Loucy (cell line): Measurements from ENCODE around the gene EPHA7.
A peak's percentile ranks its signal among the peaks of the same experiment; 100 is the strongest.

ENCODE experiments used
- H2AFZ ChIP-seq: fragments of 200-600 bp; sonication (generic); 2 replicates; pipeline ENCODE4 v1.6.0; 2016; ENCODE audit warnings: antibody characterized with exemption, mild to moderate bottlenecking, low read length, moderate library complexity
- H3F3A ChIP-seq: fragments of 200-600 bp; 2 replicates; pipeline ENCODE4 v1.6.0; 2016; ENCODE audit warnings: antibody characterized with exemption, low read depth, mild to moderate bottlenecking
- H3K27me3 ChIP-seq: fragments of 200-600 bp; sonication (generic); 2 replicates; pipeline ENCODE4 v1.6.1; 2014; ENCODE audit warnings: low read length, mild to moderate bottlenecking; ENCODE audit not compliant: insufficient read depth, poor library complexity, severe bottlenecking
- H3K36me3 ChIP-seq: fragments of 200-600 bp; sonication (generic); 2 replicates; pipeline ENCODE4 v1.6.1; 2016; ENCODE audit warnings: low read length; ENCODE audit not compliant: insufficient read depth
- H3K4me1 ChIP-seq: fragments of 200-600 bp; sonication (generic); 2 replicates; pipeline ENCODE4 v1.5.1; 2014; ENCODE audit warnings: low read length, mild to moderate bottlenecking; ENCODE audit not compliant: insufficient read depth, poor library complexity, severe bottlenecking
- H3K4me2 ChIP-seq: fragments of 200-600 bp; sonication (generic); 2 replicates; pipeline ENCODE4 v1.6.0; 2014; ENCODE audit warnings: antibody characterized with exemption, low read length, low read depth, mild to moderate bottlenecking; ENCODE audit not compliant: poor library complexity, severe bottlenecking
- H3K4me3 ChIP-seq: fragments of 200-600 bp; sonication (generic); 2 replicates; pipeline ENCODE4 v1.5.1; 2014; ENCODE audit warnings: low read length, mild to moderate bottlenecking, mixed read lengths; ENCODE audit not compliant: poor library complexity, severe bottlenecking
- H3K79me2 ChIP-seq: fragments of 200-600 bp; sonication (generic); 2 replicates; pipeline ENCODE4 v1.6.1; 2014; ENCODE audit warnings: low read length; ENCODE audit not compliant: insufficient read depth
- H3K9ac ChIP-seq: fragments of 200-600 bp; sonication (generic); 2 replicates; pipeline ENCODE4 v1.6.0; 2014; ENCODE audit warnings: mild to moderate bottlenecking, low read depth, low read length, moderate library complexity; ENCODE audit not compliant: poor library complexity, severe bottlenecking
- H3K9me2 ChIP-seq: fragments of 200-600 bp; sonication (generic); replicated peaks from 2 replicates; pipeline ENCODE4 v1.6.1; 2016; ENCODE audit warnings: low read depth, low read length, mixed read lengths
- H3K9me3 ChIP-seq: fragments of 200-600 bp; sonication (generic); 2 replicates; pipeline ENCODE4 v1.6.1; 2014; ENCODE audit warnings: mild to moderate bottlenecking, antibody characterized with exemption, low read length, low read depth; ENCODE audit not compliant: insufficient read depth
- H4K20me1 ChIP-seq: fragments of 200-600 bp; sonication (generic); 2 replicates; pipeline ENCODE4 v1.6.0; 2014; ENCODE audit warnings: antibody characterized with exemption, low read length, mild to moderate bottlenecking; ENCODE audit not compliant: insufficient read depth, poor library complexity, severe bottlenecking
- EZH2phosphoT487 ChIP-seq: fragments of 200-600 bp; IDR thresholded peaks from 2 replicates; pipeline ENCODE4 v1.6.1; 2018; ENCODE audit warnings: antibody characterized with exemption, mild to moderate bottlenecking, moderate library complexity, borderline replicate concordance
- TF ChIP-seq, protein P1 (sequence below): fragments of 200-600 bp; sonication (generic); conservative IDR thresholded peaks from 2 replicates; pipeline ENCODE4 v1.5.1; 2014; ENCODE audit warnings: mild to moderate bottlenecking, antibody characterized with exemption, low read length

EPHA7 gene

DNA sequence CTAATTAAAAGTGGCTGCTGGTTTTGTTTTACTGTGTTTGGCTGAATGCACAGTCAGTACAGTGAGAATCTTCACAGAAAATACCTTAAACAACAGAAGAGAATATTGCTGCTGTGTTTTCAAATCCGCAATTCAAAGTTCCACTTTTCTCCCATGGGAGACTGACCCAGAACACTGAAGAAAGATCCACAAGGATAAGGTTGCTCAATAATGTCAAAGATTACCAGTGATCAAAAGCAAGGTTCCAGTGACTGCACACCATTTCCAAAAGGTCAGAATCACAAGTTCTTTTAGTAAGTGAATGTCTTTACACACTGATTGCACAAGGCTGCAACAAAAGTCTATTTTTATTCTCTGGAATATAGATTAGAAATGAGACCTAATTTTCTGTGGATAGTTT, 82.3 kb downstream of the EPHA7 start:
- Histone ChIP-seq H3K79me2 (no peaks in the 10 kb centered on the region), H3K9me2 (no peaks in the 10 kb centered on the region), H3K27me3 (no peaks in the 10 kb centered on the region), H3K4me2 (peak overlapping the region; percentile 10), H3F3A (no peaks in the 10 kb centered on the region), H2AFZ (peak overlapping the region; percentile 35; the same call in 1 of the 2 replicates), H3K4me3 (no peak overlapping the region), H3K9ac (no peak overlapping the region), H3K9me3 (no peaks in the 10 kb centered on the region), H3K4me1 (peaks cover 4% of the 10 kb centered on the region), H3K36me3 (no peaks in the 10 kb centered on the region), H4K20me1 (no peaks in the 10 kb centered on the region)
- TF ChIP-seq, protein P1, sequence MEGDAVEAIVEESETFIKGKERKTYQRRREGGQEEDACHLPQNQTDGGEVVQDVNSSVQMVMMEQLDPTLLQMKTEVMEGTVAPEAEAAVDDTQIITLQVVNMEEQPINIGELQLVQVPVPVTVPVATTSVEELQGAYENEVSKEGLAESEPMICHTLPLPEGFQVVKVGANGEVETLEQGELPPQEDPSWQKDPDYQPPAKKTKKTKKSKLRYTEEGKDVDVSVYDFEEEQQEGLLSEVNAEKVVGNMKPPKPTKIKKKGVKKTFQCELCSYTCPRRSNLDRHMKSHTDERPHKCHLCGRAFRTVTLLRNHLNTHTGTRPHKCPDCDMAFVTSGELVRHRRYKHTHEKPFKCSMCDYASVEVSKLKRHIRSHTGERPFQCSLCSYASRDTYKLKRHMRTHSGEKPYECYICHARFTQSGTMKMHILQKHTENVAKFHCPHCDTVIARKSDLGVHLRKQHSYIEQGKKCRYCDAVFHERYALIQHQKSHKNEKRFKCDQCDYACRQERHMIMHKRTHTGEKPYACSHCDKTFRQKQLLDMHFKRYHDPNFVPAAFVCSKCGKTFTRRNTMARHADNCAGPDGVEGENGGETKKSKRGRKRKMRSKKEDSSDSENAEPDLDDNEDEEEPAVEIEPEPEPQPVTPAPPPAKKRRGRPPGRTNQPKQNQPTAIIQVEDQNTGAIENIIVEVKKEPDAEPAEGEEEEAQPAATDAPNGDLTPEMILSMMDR: no peak
- TF ChIP-seq EZH2phosphoT487: no peak

DNA sequence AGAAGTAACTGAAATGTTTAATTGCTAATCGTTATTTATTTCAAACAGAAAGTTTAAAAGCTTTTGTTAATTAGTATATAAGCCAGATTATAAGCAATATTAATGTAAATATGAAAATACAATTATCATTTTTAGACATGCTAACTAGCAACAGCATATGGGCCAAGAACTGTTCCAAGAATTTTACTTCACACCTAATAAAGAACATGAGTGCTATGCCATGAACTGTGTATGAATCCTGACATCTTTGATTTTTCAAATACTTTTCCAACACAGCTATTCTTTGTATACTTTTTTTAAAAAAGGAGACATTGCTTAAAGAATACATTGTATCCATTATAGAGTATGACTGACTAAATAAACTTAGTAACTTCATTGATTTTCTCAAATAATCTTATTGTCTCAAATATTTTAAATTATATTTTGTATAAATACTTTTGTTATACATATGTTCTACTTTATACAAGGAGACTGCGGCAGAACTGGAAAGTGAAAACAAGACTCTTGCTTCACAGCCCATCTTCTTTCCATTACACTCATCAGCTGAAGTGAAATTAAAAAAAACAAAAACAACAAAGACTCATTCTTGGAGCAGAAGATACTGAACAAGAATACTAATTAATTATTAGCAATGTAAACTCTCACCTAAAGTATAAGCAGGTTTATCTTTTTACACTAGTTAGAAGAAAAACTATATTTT, 89.9 kb downstream of the EPHA7 start:
- H3K9me3 ChIP-seq: no peaks in the 10 kb centered on the region
- H4K20me1 ChIP-seq: no peaks in the 10 kb centered on the region
- no peaks in the 10 kb centered on the region for H3F3A ChIP-seq
- H3K36me3 ChIP-seq: no peaks in the 10 kb centered on the region
- H3K9ac ChIP-seq: no peak overlapping the region
- H3K4me1 ChIP-seq: no peaks in the 10 kb centered on the region
- TF ChIP-seq, protein P1: no peak
- no peak for TF ChIP-seq EZH2phosphoT487
- H2AFZ ChIP-seq: no peak overlapping the region
- no peaks in the 10 kb centered on the region for H3K79me2 ChIP-seq
- H3K4me3 ChIP-seq: no peak overlapping the region
- H3K9me2 ChIP-seq: no peaks in the 10 kb centered on the region
- no peak overlapping the region for H3K4me2 ChIP-seq
- no peaks in the 10 kb centered on the region for H3K27me3 ChIP-seq

DNA sequence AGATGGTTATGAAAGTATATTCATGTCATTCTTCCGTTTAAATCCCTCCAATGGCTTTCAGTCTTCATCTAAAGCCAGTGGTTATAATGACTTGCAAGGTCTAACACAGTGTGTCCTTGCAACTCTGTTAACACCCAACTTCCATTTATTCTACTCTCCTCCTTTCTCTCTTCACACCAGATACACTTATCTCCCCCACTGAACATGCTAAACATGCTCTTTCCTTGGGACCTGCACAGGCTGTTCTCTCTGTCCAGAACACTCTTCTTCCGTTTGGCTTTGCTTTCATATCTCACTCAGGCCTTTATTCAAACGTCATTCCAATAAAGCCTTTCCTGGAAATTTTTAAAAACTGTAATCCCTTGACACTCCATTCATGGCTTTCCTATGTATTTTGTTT, 91.5 kb downstream of the EPHA7 start:
- Histone ChIP-seq H3K9me3 (no peaks in the 10 kb centered on the region), H2AFZ (no peak overlapping the region), H3K27me3 (no peaks in the 10 kb centered on the region)

More for the DNA sequence above, 91.5 kb downstream of the EPHA7 start:
- Histone ChIP-seq H3K4me3 (no peak overlapping the region), H3K36me3 (no peaks in the 10 kb centered on the region), H3K4me2 (no peak overlapping the region), H3K79me2 (no peaks in the 10 kb centered on the region), H3F3A (no peaks in the 10 kb centered on the region), H4K20me1 (no peaks in the 10 kb centered on the region), H3K9me2 (no peaks in the 10 kb centered on the region), H3K4me1 (no peaks in the 10 kb centered on the region), H3K9ac (no peak overlapping the region)
- TF ChIP-seq, protein P1: no peak
- no peak for TF ChIP-seq EZH2phosphoT487
